LNCaP clone FGC (cell line): ENCODE results near the gene PTEN.
"Not testable (repeated sequence)": the region's sequence is repeated elsewhere in the genome, so short reads cannot be mapped to it uniquely, and the experiment has no call there.

Experiments
- DNase-seq: peaks from one replicate; pipeline ENCODE4 v3.0.0-alpha.2; 2011; ENCODE audit warnings: low read depth
- H3K4me3 ChIP-seq: 2 replicates; pipeline ENCODE4 v1.5.1; 2011; ENCODE audit warnings: mild to moderate bottlenecking, low read depth, low read length, control low read depth
- TF ChIP-seq, protein P1 (sequence below): IDR thresholded peaks from 2 replicates; pipeline ENCODE4 v1.5.1; 2012; ENCODE audit warnings: mild to moderate bottlenecking; ENCODE audit not compliant: control insufficient read depth, insufficient read depth; ENCODE audit errors: extremely low read depth

Gene PTEN

DNA sequence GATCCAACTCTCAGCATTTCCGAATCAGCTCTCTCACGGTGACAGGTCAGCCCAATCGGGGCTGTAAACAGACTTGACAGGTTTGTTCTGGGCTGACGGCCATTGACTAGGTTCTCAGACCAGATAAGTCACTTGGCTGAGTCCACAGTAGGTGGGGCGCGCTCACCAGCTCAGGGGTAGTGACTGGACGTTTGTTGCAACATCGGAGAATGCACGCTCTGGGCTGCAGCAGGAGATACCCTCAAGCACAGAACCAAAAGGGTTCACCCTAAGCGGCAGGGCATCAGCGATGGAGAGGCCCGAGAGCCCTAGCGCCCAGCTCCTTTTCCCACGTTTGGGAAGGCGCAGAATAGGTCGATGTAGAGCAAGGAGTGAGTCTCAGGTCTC lies 1.9 kb upstream of the PTEN start:
- DNase-seq = peak; percentile 77
- TF ChIP-seq, protein P1, sequence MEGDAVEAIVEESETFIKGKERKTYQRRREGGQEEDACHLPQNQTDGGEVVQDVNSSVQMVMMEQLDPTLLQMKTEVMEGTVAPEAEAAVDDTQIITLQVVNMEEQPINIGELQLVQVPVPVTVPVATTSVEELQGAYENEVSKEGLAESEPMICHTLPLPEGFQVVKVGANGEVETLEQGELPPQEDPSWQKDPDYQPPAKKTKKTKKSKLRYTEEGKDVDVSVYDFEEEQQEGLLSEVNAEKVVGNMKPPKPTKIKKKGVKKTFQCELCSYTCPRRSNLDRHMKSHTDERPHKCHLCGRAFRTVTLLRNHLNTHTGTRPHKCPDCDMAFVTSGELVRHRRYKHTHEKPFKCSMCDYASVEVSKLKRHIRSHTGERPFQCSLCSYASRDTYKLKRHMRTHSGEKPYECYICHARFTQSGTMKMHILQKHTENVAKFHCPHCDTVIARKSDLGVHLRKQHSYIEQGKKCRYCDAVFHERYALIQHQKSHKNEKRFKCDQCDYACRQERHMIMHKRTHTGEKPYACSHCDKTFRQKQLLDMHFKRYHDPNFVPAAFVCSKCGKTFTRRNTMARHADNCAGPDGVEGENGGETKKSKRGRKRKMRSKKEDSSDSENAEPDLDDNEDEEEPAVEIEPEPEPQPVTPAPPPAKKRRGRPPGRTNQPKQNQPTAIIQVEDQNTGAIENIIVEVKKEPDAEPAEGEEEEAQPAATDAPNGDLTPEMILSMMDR = peak; percentile 28
- H3K4me3 ChIP-seq = peak overlapping the region; percentile 86

DNA sequence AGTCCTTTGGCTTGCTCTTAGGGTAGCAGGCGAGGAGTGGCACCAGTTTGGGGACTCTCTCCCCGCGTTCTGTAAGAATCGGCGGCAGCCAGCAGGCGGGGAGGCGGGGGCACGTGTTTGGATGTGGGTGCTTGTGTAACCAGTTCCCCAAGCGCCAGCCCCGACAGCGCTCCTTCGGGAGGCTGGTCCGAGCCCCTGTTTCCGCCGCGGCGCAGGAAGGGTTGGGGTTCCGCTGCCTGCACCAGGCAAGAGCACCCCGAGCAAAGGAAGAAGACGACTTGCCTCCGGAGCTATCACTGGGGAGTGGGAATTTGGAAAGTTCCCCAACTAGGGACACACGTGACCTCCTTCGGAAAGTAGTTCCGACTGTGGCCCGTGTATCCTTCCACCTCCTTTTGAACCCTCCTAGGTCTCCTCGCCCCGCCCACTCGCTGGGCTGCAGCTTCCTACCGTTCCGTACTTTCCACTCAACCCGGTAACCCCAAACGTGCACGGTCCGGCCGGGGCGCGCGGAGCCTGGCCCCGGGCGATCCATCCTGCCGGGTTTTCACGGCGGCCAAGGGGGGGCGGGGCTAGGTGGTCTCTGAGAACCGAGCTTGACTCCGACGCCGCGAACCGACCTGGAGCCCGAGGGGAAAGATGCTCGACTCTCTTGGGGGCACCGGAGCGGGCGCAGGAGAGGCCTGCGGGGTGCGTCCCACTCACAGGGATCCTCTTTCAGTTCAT lies 1.3 kb upstream of the PTEN start:
- peak overlapping the region; percentile 86 for H3K4me3 ChIP-seq
- TF ChIP-seq, protein P1 = no peak
- DNase-seq = peak; percentile 91

DNA sequence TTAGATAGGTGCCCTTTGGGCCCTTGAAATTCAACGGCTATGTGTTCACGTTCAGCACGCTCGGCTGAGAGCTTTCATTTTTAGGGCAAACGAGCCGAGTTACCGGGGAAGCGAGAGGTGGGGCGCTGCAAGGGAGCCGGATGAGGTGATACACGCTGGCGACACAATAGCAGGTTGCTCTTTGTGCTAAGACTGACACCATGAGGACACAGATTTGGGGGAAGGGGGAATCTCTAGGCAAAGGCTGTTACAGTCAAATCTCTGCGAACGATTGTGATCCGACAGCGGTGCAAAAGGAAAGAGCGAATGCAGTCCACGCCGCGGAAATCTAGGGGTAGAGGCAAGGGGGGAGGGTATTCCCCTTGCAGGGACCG lies 759 bp upstream of the PTEN start:
- TF ChIP-seq, protein P1 = no peak
- DNase-seq = no peak
- H3K4me3 ChIP-seq = peak overlapping the region; percentile 86

- DNase-seq = not testable (repeated sequence)
- H3K4me3 ChIP-seq = peak overlapping the region; percentile 86
These were observed 598 bp downstream of the PTEN start for GRCh38 chr10:87863951-87864495.

GRCh38 chr10:87864496-87865059 lies 1.2 kb downstream of the PTEN start:
- TF ChIP-seq, protein P1 = no peak
- no peak for DNase-seq
- peak overlapping the region; percentile 86 for H3K4me3 ChIP-seq

- H3K4me3 ChIP-seq = peak overlapping the region; percentile 86
- DNase-seq = no peak
- TF ChIP-seq, protein P1 = no peak
These were observed 1.9 kb downstream of the PTEN start for GRCh38 chr10:87865241-87865881.

DNA sequence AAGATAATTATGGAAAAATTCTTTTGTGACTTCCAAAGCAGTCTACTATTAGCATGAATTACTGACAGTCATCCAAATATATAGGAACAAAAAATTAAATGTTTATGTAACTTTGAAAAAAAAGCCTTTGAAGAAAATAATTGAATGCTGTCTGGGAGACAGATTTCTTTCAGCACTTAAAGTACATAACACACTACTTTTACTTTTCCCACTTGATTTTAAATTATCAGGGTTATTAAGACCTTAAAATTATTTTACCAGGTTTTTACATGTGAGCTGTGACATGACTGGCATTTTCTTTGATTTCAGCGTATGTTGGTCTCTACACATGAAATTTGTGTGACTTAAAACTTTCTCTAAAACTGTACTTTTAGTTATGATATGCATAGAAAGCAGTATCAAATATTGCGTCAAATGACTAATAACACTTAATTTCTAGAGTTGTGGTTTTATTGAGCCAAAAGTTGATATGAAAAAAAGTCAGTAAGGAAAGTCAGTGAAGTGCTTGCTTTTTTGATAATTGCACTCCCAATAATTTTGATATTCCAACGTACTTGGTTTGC lies 3.1 kb downstream of the PTEN start:
- DNase-seq = no peak
- TF ChIP-seq, protein P1 = no peak
- H3K4me3 ChIP-seq = peak overlapping the region; percentile 86
